DND-41 (cell line): ENCODE data around the gene LIPT1.
A peak's percentile ranks its signal among the peaks of the same experiment; 100 is the strongest.
"Not testable (repeated sequence)": the region's sequence is repeated elsewhere in the genome, so short reads cannot be mapped to it uniquely, and the experiment has no call there.

Source experiments
- ATAC-seq: fragments of 200-7000 bp; cut with Tn5 transposase; 3 replicates; pipeline ENCODE4 v1.9.1; 2021; ENCODE audit warnings: low read depth; ENCODE audit not compliant: insufficient read depth
- DNase-seq: peaks from one replicate; pipeline ENCODE4 v3.0.0-alpha.2; 2020
- H2AFZ ChIP-seq: 2 replicates; pipeline ENCODE4 v1.6.0; 2012; ENCODE audit warnings: low read depth, low read length
- H3K27ac ChIP-seq: 2 replicates; pipeline ENCODE4 v1.5.1; 2012; ENCODE audit warnings: low read length, inconsistent platforms
- H3K27me3 ChIP-seq: fragments of 200-600 bp; sonication (generic); 2 replicates; pipeline ENCODE4 v1.6.0; 2012; ENCODE audit warnings: low read length, mild to moderate bottlenecking, inconsistent platforms; ENCODE audit not compliant: insufficient read depth, poor library complexity
- H3K36me3 ChIP-seq: 2 replicates; pipeline ENCODE4 v1.5.1; 2012; ENCODE audit warnings: low read length, inconsistent platforms; ENCODE audit not compliant: insufficient read depth
- H3K4me1 ChIP-seq: 2 replicates; pipeline ENCODE4 v1.5.1; 2012; ENCODE audit warnings: mild to moderate bottlenecking, low read length; ENCODE audit not compliant: insufficient read depth
- H3K4me2 ChIP-seq: 2 replicates; pipeline ENCODE4 v1.6.0; 2012; ENCODE audit warnings: mild to moderate bottlenecking, moderate library complexity, low read length, inconsistent platforms; ENCODE audit not compliant: insufficient read depth
- H3K4me3 ChIP-seq, 2 experiments: fragments of 200-600 bp in 1 of 2; shearing (Covaris generic) in 1 of 2; 2 replicates each; pipeline ENCODE4 v1.5.1; 2012 to 2016; ENCODE audit warnings: inconsistent platforms in 2 of 2, low read length in 2 of 2, mild to moderate bottlenecking in 2 of 2, low read depth in 1 of 2, moderate library complexity in 1 of 2
- H3K79me2 ChIP-seq: 2 replicates; pipeline ENCODE4 v1.6.0; 2012; ENCODE audit warnings: low read length, inconsistent platforms; ENCODE audit not compliant: insufficient read depth
- H3K9ac ChIP-seq: 2 replicates; pipeline ENCODE4 v1.6.0; 2012; ENCODE audit warnings: low read depth, mild to moderate bottlenecking, inconsistent platforms, low read length, moderate library complexity
- H3K9me3 ChIP-seq: 2 replicates; pipeline ENCODE4 v1.5.1; 2012; ENCODE audit warnings: low read length, moderate library complexity, mild to moderate bottlenecking, inconsistent platforms; ENCODE audit not compliant: insufficient read depth, severe bottlenecking
- H4K20me1 ChIP-seq: 2 replicates; pipeline ENCODE4 v1.6.0; 2012; ENCODE audit warnings: low read length; ENCODE audit not compliant: insufficient read depth
- EZH2 ChIP-seq: IDR thresholded peaks from 3 replicates; pipeline ENCODE4 v1.6.1; 2012; ENCODE audit warnings: borderline replicate concordance, low read depth, mild to moderate bottlenecking, moderate library complexity, low read length, inconsistent platforms; ENCODE audit not compliant: severe bottlenecking
- TF ChIP-seq, protein P1 (sequence below): IDR thresholded peaks from 2 replicates; pipeline ENCODE4 v1.5.1; 2012; ENCODE audit warnings: borderline replicate concordance, low read length, moderate library complexity, mild to moderate bottlenecking; ENCODE audit not compliant: poor library complexity, severe bottlenecking; ENCODE audit errors: extremely low read depth

The LIPT1 gene

DNA sequence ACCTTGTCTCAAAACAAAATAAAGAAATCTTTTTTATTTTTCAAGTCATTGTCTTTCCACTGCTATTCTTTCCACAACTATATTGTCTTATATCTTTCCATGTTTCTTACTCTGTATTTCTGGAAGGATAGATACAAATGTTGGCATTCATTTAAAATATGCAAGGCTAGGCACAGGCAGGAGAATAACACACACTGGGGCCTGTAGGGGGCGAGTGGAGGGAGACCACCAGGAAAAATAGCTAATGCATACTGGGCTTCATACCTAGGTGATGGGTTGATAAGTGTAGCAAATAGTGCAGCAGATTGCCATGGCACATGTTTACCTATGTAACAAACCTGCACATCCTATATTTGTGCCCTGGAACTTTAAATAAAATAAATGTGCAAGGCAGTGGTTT is 35.8 kb downstream of the LIPT1 start:
- peaks cover 57% of the 10 kb centered on the region for H3K36me3 ChIP-seq
- TF ChIP-seq, protein P1, sequence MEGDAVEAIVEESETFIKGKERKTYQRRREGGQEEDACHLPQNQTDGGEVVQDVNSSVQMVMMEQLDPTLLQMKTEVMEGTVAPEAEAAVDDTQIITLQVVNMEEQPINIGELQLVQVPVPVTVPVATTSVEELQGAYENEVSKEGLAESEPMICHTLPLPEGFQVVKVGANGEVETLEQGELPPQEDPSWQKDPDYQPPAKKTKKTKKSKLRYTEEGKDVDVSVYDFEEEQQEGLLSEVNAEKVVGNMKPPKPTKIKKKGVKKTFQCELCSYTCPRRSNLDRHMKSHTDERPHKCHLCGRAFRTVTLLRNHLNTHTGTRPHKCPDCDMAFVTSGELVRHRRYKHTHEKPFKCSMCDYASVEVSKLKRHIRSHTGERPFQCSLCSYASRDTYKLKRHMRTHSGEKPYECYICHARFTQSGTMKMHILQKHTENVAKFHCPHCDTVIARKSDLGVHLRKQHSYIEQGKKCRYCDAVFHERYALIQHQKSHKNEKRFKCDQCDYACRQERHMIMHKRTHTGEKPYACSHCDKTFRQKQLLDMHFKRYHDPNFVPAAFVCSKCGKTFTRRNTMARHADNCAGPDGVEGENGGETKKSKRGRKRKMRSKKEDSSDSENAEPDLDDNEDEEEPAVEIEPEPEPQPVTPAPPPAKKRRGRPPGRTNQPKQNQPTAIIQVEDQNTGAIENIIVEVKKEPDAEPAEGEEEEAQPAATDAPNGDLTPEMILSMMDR = peak; percentile 35
- no peak for TF ChIP-seq EZH2
- peaks cover 3% of the 10 kb centered on the region; the same call in 1 of the 2 replicates for H3K4me1 ChIP-seq

DNA sequence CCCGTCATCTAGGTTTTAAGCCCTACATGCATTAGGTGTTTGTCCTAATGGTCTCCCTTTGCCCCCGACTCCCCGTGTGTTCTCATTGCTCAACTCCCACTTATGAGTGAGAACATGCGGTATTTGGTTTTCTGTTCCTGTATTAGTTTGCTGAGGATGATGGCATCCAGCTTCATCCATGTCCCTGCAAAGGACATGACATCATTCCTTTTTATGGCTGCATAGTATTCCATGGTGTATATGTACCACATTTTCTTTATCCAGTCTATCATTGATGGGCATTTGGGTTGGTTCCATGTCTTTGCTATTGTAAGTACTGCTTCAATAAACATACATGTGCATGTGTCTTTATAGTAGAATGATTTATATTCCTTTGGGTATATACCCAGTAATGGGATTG is 37.6 kb downstream of the LIPT1 start:
- not testable (repeated sequence) for H3K27ac ChIP-seq, ATAC-seq
- peaks cover 70% of the 10 kb centered on the region for H3K36me3 ChIP-seq

More for the DNA sequence above, 35.8 kb downstream of the LIPT1 start:
- H4K20me1 ChIP-seq = peaks cover 4% of the 10 kb centered on the region; the same call in 1 of the 2 replicates
- no peak overlapping the region for H3K4me2 ChIP-seq
- H2AFZ ChIP-seq = no peak overlapping the region
- DNase-seq (no peak), ATAC-seq (0 out of 3 replicates have a peak, but pooled peaks have one; percentile 37)
- peaks cover 32% of the 10 kb centered on the region for H3K79me2 ChIP-seq
- no peaks in the 10 kb centered on the region for H3K9me3 ChIP-seq
- no peak overlapping the region for H3K9ac ChIP-seq
- H3K27me3 ChIP-seq = no peaks in the 10 kb centered on the region
- no peak overlapping the region for H3K4me3 ChIP-seq
- no peak overlapping the region for H3K27ac ChIP-seq

DNA sequence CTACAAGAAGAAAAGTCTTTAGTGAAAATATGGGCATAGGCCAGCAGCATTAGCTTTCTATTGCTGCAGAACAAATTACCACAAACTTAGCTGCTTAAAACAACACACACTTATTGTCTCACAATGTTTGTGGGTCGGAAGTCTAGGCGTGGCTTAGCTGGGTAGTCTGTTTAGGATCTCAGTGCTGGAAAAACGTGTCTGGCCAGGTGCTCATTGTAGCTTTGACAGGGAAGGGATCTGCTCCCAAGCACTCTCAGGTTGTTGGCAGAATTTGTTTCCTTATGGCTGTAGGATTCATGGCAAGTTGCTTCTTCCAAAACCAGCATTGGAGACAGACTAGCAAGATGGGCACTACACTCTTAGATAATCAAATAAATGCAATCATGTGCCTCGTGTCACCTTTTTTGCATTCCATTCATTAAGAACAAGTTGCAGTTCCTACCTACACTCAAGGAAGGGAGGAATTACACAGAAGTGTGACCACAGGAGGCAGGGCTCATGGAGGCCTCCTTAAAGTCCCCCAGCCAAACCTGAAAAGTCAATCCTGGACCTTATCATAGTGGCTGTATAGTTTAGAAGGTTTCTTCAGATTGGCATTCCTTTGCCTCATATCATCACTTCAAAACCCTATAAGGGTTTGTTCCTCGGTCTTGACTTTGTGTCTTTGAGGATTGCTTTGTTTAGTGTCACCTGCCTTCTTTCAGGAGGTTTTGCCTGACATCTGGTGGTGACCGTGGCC is 43.5 kb downstream of the LIPT1 start:
- Histone ChIP-seq H3K4me1 (no peaks in the 10 kb centered on the region), H3K27me3 (no peaks in the 10 kb centered on the region), H3K9ac (no peak overlapping the region), H2AFZ (no peak overlapping the region), H4K20me1 (no peaks in the 10 kb centered on the region), H3K79me2 (no peaks in the 10 kb centered on the region), H3K27ac (no peak overlapping the region), H3K4me2 (no peak overlapping the region), H3K4me3 (no peak overlapping the region), H3K9me3 (no peaks in the 10 kb centered on the region), H3K36me3 (peaks cover 44% of the 10 kb centered on the region)
- ATAC-seq (peak; percentile 35; the same call in 1 of the 3 replicates), DNase-seq (no peak)
- TF ChIP-seq, protein P1 = no peak
- no peak for TF ChIP-seq EZH2

More for the DNA sequence above, 37.6 kb downstream of the LIPT1 start:
- H3K79me2 ChIP-seq = peaks cover 15% of the 10 kb centered on the region
- H3K9me3 ChIP-seq, H3K27me3 ChIP-seq, H3K4me2 ChIP-seq, H2AFZ ChIP-seq, H3K4me1 ChIP-seq, H4K20me1 ChIP-seq, H3K4me3 ChIP-seq, H3K9ac ChIP-seq, DNase-seq: not testable (repeated sequence)

DNA sequence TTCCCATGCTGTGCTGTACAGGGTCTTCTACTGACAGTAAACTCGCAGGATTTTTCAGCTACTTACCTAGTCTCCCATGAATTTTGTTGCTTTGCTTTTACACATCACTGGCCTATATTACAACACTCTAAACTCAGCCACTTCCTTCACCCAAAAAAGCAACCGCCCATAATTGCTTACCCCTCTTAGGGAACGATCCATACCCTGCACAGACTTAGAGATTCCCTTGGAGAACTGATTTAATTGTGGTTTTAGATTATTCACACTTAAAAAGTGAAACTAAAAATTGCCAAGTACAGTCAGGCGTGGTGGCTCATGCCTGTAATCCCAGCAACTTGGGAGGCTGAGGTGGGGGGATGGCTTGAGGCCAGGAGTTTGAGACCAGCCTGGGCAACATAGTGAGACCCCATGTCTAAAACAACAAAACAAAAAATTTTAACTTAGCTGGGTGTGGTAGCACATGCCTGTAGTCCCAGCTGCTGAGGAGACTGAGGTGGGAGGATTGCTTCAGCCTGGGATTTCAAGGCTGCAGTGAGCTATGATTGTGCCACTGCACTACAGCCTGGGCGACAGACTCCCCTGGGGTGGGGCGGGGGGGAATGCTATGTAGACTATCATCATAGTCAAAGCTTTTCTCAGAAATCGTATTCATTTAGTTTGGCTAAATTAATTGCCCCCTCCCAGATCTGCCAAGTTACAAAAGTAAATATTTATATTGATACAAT is 45.5 kb downstream of the LIPT1 start:
- Histone ChIP-seq H3K4me3 (no peak overlapping the region), H3K9ac (no peak overlapping the region), H4K20me1 (no peaks in the 10 kb centered on the region), H3K9me3 (no peaks in the 10 kb centered on the region), H3K4me2 (no peak overlapping the region), H3K4me1 (no peaks in the 10 kb centered on the region), H3K27me3 (no peaks in the 10 kb centered on the region), H3K27ac (no peak overlapping the region), H3K79me2 (no peaks in the 10 kb centered on the region), H3K36me3 (peaks cover 29% of the 10 kb centered on the region), H2AFZ (no peak overlapping the region)
- ATAC-seq (0 out of 3 replicates have a peak, but pooled peaks have one; percentile 9), DNase-seq (no peak)
- TF ChIP-seq EZH2 = no peak
- TF ChIP-seq, protein P1 = no peak
